PFSK-1 (cell line): ENCODE data around the gene ATP13A1.

Source experiments
- FOXP2 ChIP-seq: optimal IDR thresholded peaks from 2 replicates; pipeline ENCODE3; 2011; ENCODE audit warnings: borderline replicate concordance, control low read depth, inconsistent platforms; ENCODE audit not compliant: insufficient read depth; ENCODE audit errors: extremely low read length, extremely low read depth
- POLR2AphosphoS5 ChIP-seq: IDR thresholded peaks from 2 replicates; pipeline ENCODE4 v1.6.1; 2012; ENCODE audit warnings: low read depth, mild to moderate bottlenecking, control low read depth, low read length, moderate library complexity
- SIN3A ChIP-seq: IDR thresholded peaks from 2 replicates; pipeline ENCODE4 v1.6.1; 2012; ENCODE audit warnings: mild to moderate bottlenecking, low read length, moderate library complexity, borderline replicate concordance; ENCODE audit not compliant: insufficient read depth
- TAF1 ChIP-seq: IDR thresholded peaks from 2 replicates; pipeline ENCODE4 v1.6.1; 2012; ENCODE audit warnings: low read length, control low read depth, borderline replicate concordance; ENCODE audit not compliant: insufficient read depth
- TF ChIP-seq, protein P1 (sequence below), 2 experiments: IDR thresholded peaks; 2 replicates each; pipeline versions ENCODE4 v1.6.1 to v1.8.0; 2011 to 2012; ENCODE audit warnings: low read depth in 2 of 2, low read length in 2 of 2, control low read depth in 1 of 2, inconsistent platforms in 1 of 2, mild to moderate bottlenecking in 1 of 2, moderate library complexity in 1 of 2; ENCODE audit not compliant: insufficient read depth in 1 of 2

The ATP13A1 gene

DNA sequence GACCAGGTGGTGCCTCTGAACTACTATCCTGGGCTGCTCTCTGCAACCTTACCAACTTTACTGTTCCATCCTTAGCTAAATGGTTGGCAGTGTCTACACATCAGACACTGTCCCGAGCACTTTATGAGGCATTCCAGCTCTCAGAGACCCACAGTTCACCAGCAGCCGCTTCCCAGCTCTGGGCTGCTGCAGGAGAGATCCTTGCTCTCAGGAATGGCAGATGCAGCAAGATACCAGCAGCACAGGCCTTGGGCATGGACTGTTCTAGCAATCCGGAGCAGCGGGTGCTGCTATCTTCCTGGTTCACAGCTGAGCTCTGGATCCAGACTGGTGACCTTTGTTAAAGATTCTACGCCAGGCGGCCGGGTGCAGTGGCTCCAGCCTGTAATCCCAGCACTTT, 32.1 kb downstream of the ATP13A1 start:
- TF ChIP-seq SIN3A, result no peak
- TF ChIP-seq FOXP2, result no peak
- TF ChIP-seq, protein P1, sequence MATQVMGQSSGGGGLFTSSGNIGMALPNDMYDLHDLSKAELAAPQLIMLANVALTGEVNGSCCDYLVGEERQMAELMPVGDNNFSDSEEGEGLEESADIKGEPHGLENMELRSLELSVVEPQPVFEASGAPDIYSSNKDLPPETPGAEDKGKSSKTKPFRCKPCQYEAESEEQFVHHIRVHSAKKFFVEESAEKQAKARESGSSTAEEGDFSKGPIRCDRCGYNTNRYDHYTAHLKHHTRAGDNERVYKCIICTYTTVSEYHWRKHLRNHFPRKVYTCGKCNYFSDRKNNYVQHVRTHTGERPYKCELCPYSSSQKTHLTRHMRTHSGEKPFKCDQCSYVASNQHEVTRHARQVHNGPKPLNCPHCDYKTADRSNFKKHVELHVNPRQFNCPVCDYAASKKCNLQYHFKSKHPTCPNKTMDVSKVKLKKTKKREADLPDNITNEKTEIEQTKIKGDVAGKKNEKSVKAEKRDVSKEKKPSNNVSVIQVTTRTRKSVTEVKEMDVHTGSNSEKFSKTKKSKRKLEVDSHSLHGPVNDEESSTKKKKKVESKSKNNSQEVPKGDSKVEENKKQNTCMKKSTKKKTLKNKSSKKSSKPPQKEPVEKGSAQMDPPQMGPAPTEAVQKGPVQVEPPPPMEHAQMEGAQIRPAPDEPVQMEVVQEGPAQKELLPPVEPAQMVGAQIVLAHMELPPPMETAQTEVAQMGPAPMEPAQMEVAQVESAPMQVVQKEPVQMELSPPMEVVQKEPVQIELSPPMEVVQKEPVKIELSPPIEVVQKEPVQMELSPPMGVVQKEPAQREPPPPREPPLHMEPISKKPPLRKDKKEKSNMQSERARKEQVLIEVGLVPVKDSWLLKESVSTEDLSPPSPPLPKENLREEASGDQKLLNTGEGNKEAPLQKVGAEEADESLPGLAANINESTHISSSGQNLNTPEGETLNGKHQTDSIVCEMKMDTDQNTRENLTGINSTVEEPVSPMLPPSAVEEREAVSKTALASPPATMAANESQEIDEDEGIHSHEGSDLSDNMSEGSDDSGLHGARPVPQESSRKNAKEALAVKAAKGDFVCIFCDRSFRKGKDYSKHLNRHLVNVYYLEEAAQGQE (IDR thresholded peaks at IDR 0.05; ENCODE audit: insufficient read depth in 1 of 2, low read depth in 2 of 2, low read length in 2 of 2), result no peak
- TF ChIP-seq POLR2AphosphoS5, result no peak
- TF ChIP-seq TAF1, result no peak

DNA sequence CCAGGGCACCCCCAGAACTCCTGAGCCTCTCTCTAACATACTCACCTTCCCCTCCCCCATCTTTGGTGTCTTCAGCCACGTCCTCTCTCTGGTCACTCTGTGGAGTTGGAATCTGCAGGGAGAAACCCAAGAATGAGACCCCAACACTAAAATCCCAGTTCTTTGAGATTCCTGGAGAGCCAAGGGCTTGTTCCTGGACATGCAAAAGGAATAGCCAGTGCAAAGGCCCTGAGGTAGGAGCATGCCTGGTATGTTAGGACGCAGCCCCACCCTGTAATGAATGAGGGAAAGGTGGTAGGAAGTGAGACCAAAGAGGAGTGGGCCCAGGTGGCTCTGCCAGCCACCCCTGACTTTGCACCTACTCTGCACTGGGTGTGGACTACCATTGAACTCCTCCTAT, 33.0 kb downstream of the ATP13A1 start:
- TF ChIP-seq SIN3A, result no peak
- TF ChIP-seq, protein P1 (IDR thresholded peaks at IDR 0.05; ENCODE audit: insufficient read depth in 1 of 2, low read depth in 2 of 2, low read length in 2 of 2), result no peak
- TF ChIP-seq POLR2AphosphoS5, result no peak
- TF ChIP-seq TAF1, result no peak
- no peak for TF ChIP-seq FOXP2

DNA sequence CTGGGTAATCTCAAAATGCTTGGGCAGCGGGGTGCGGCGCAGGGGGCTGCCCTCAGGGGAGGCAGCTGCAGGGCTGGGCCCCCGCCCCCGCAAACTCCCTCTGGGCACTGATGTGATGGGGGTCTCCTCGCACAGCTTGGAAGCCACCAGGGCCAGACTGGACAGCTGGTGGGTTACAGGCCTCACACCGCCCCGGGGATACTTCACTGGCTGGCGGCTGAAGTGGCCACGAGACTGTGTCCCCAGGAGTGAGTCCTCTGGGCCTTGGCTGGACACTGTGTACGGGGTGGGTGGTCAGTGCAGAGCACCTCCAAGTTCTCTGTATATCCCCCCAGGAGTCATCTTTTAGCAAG, 33.4 kb downstream of the ATP13A1 start:
- TF ChIP-seq, protein P1 (IDR thresholded peaks at IDR 0.05; ENCODE audit: insufficient read depth in 1 of 2, low read depth in 2 of 2, low read length in 2 of 2), result no peak
- TF ChIP-seq FOXP2 (no peak), SIN3A (no peak), TAF1 (no peak), POLR2AphosphoS5 (no peak)

DNA sequence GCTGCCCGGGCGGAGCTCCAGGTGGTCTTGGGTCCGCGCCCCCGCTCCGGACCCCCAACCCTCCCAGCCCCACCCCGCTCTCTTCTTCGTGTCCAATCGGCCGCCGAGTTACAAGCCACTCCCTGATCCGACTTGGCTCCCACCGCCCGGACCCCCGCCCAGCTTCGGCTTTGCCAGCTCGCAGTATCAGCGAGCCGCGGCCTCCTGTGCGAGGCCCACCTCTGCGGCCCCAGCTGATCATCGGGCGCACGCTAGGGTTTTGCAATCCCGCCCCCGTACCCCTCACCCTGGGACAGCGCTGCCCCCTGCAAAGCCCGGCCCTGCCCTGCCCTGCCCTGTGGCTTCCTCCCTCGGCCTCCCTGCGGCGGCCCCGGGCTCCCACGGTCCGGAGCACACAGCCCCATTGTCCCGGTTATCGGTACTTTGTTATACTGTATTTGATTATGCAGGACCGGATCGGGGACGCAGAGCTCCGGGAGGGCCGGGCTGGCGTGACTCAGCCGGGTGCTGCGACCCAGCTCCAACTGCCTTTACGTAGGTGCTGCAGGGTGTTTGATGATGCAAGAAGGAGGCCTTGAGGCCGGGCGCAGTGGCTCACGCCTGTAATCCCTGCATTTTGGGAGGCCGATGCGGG, 34.9 kb downstream of the ATP13A1 start:
- TF ChIP-seq, protein P1 (IDR thresholded peaks at IDR 0.05; ENCODE audit: insufficient read depth in 1 of 2, low read depth in 2 of 2, low read length in 2 of 2), result no peak
- no peak for TF ChIP-seq POLR2AphosphoS5
- TF ChIP-seq SIN3A, result no peak
- TF ChIP-seq TAF1, result no peak
- no peak for TF ChIP-seq FOXP2
